Panc1 (cell line): ENCODE data around the gene EBNA1BP2. TPM values are rescaled to one million over a fixed set of nuclear protein-coding genes. Genes with fewer than 3 reads are reported as not detected.

Source experiments
- microRNA-seq: library from miRNA; unstranded; fragments of <30 nt; microRNA quantifications from one replicate; pipeline ENCODE4 v1.1.0, GENCODE V29; 2020; ENCODE audit not compliant: unreplicated experiment
- total RNA-seq: library from RNA; stranded (reverse); gene quantifications from one replicate; pipeline ENCODE4 v1.2.1, GENCODE V29; 2021; ENCODE audit not compliant: unreplicated experiment

Gene EBNA1BP2
- total RNA-seq, 1 experiment from 2014 or later: 144 TPM

Small RNA genes within 50 kb of the gene (microRNA-seq; reads per million reads assigned to microRNA genes)
- gene MIR6733: 2.2 reads per million

Other genes starting within 250 kb of the EBNA1BP2 start
- 32.9 TPM for gene SLC2A1, start 213.4 kb downstream of the EBNA1BP2 start, total RNA-seq
- gene CFAP57, start within 50 bp of the EBNA1BP2 start, total RNA-seq: 0.69 TPM
- gene TMEM125, start 97.7 kb upstream of the EBNA1BP2 start, total RNA-seq: not detected
- not detected for gene C1orf210, start 113.3 kb upstream of the EBNA1BP2 start, total RNA-seq
- gene TIE1, start 128.7 kb upstream of the EBNA1BP2 start, total RNA-seq: 0.28 TPM
- not detected for gene MPL, start 165.5 kb upstream of the EBNA1BP2 start, total RNA-seq
- 215 TPM for gene CDC20, start 186.7 kb upstream of the EBNA1BP2 start, total RNA-seq
- 105 TPM for gene ELOVL1, start 195.7 kb upstream of the EBNA1BP2 start, total RNA-seq
- 50.8 TPM for gene MED8, start 217.5 kb upstream of the EBNA1BP2 start, total RNA-seq
- 40.2 TPM for gene SZT2, start 217.6 kb upstream of the EBNA1BP2 start, total RNA-seq